Measurements from ENCODE around the gene EXOC4.

- TF ChIP-seq ZNF274 (IDR thresholded peaks at IDR 0.05; ENCODE audit: low read depth, low read length) (no peak), YY1 (IDR thresholded peaks at IDR 0.05; ENCODE audit: insufficient read depth, insufficient read length) (no peak), SUZ12 (IDR thresholded peaks at IDR 0.05; ENCODE audit: extremely low read depth, insufficient read depth, insufficient read length) (no peak)
Observed at GRCh38 chr7:133540096-133540860, 287.4 kb downstream of the EXOC4 start.

Data from NT2/D1 (cell line).